Thyroid gland (tissue), 4 donors: Measurements from ENCODE around the gene DNMT1.

Experiments
- CTCF ChIP-seq, 6 experiments: fragments of 200-600 bp in 3 of 6; fragments of 450-650 bp in 3 of 6; sonication (generic) in 3 of 6; IDR thresholded peaks; one replicate each; pipeline ENCODE4 v1.5.1; 2016 to 2019; ENCODE audit warnings: antibody characterized with exemption in 6 of 6, mild to moderate bottlenecking in 2 of 6, inconsistent platforms in 1 of 6, moderate library complexity in 1 of 6
- POLR2A ChIP-seq, 2 donors: fragments of 450-650 bp; IDR thresholded peaks; one replicate each; pipeline ENCODE4 v1.6.1; 2017; ENCODE audit warnings: antibody characterized with exemption in 2 of 2, mild to moderate bottlenecking in 2 of 2, moderate library complexity in 1 of 2

- TF ChIP-seq POLR2A (IDR thresholded peaks at IDR 0.05) = no peak
- TF ChIP-seq CTCF (IDR thresholded peaks at IDR 0.05) = no peak
Measured at GRCh38 chr19:10168386-10168948, 26.3 kb downstream of the DNMT1 start.
